Frontal cortex (tissue), 4 donors: ENCODE measurements around the gene KIR2DL4. TPM values are rescaled to one million over a fixed set of nuclear protein-coding genes. Genes with fewer than 3 reads are reported as not detected.
"Not testable (repeated sequence)": the region's sequence is repeated elsewhere in the genome, so short reads cannot be mapped to it uniquely, and the experiment has no call there.

Experiments used
- DNase-seq, 2 donors: peaks; one replicate each; pipeline ENCODE4 v3.0.0; 2012; ENCODE audit warnings: low spot score in 2 of 2
- FAIRE-seq: peaks from 2 replicates; lab custom pipeline; 2012; peaks lifted over from hg19 to GRCh38; lab: Jason Lieb, UNC
- small RNA-seq: library from RNA; depleted of rRNA; stranded (forward); fragments of <200 nt; gene quantifications from one replicate; pipeline ENCODE3, GENCODE V24; 2014
- total RNA-seq: library from RNA; depleted of rRNA; stranded (reverse); fragments of >200 nt; gene quantifications from one replicate; pipeline ENCODE4 v1.2.3, GENCODE V29; 2014
- donor health status: control.
- donor health status: control.
- donor health status: control.

KIR2DL4 gene
- total RNA-seq, 1 donor from 2014 or later, result not detected

DNA sequence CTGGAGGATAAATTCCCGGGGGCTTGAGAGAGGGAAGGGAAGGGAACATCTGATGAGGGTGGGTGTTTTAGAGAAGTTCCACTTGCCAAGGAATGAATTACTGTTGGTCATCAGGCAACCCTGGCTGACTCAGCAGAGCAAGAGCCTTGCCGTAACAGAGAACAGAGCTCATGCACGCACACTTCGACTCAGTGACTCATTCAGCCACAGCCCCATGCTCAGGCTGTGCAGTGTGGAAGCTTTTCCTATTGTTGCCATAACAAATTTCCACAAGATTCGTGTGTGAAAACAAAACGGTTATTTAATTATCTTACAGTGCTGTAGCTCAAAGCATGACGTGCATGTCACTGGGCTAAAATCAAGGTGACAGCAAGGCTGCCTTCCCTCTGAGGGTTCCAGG lies 56.0 kb downstream of the KIR2DL4 start:
- not testable (repeated sequence) for FAIRE-seq

DNA sequence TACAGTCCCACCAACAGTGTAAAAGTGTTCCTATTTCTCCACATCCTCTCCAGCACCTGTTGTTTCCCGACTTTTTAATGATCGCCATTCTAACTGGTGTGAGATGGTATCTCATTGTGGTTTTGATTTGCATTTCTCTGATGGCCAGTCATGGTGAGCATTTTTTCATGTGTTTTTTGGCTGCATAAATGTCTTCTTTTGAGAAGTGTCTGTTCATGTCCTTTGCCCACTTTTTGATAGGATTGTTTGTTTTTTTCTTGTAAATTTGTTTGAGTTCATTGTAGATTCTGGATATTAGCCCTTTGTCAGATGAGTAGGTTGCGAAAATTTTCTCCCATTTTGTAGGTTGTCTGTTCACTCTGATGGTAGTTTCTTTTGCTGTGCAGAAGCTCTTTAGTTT lies 60.0 kb downstream of the KIR2DL4 start:
- DNase-seq, FAIRE-seq: not testable (repeated sequence)

More for the DNA sequence above, 56.0 kb downstream of the KIR2DL4 start:
- not testable (repeated sequence) for DNase-seq

Small RNA genes lying within 50 kb of the gene (small RNA-seq; reads per million reads assigned to genes)
- not detected for gene KIR3DP1

Other genes with a start within 250 kb of the KIR2DL4 start
- gene LILRA2, start 229.8 kb upstream of the KIR2DL4 start, total RNA-seq, result under 0.01 TPM
- not detected for gene LILRA1, start 210.0 kb upstream of the KIR2DL4 start, total RNA-seq
- not detected for gene LILRB1, start 173.1 kb upstream of the KIR2DL4 start, total RNA-seq
- gene LILRB4, start 140.6 kb upstream of the KIR2DL4 start, total RNA-seq, result 0.82 TPM
- gene KIR3DL3, start 79.2 kb upstream of the KIR2DL4 start, total RNA-seq, result not detected
- gene KIR2DL3, start 65.1 kb upstream of the KIR2DL4 start, total RNA-seq, result not detected
- not detected for gene KIR2DL1, start 33.8 kb upstream of the KIR2DL4 start, total RNA-seq
- gene KIR3DL1, start 12.9 kb downstream of the KIR2DL4 start, total RNA-seq, result not detected
- gene KIR2DS4, start 29.1 kb downstream of the KIR2DL4 start, total RNA-seq, result not detected
- gene KIR3DL2, start 46.8 kb downstream of the KIR2DL4 start, total RNA-seq, result not detected
- 0.41 TPM for gene FCAR, start 70.6 kb downstream of the KIR2DL4 start, total RNA-seq
- not detected for gene NCR1, start 102.5 kb downstream of the KIR2DL4 start, total RNA-seq
- gene NLRP7, start 143.9 kb downstream of the KIR2DL4 start, total RNA-seq, result 0.82 TPM
- gene NLRP2, start 162.8 kb downstream of the KIR2DL4 start, total RNA-seq, result 13.5 TPM
- under 0.01 TPM for gene GP6, start 234.7 kb downstream of the KIR2DL4 start, total RNA-seq